GM18519 (cell line): Measurements from ENCODE around the gene SWT1.
A peak's percentile ranks its signal among the peaks of the same experiment; 100 is the strongest.

ENCODE experiments used
- ATAC-seq: cut with Tn5 transposase; IDR thresholded peaks from one replicate; pipeline ENCODE4 v1.9.1; 2021; ENCODE audit warnings: mild to moderate bottlenecking, moderate library complexity; ENCODE audit not compliant: unreplicated experiment, low FRiP score

SWT1 gene

GRCh38 chr1:185156854-185157598 lies at the start of gene SWT1, which contains the start of gene TRMT1L:
SWT1 (plus strand) TSS chr1:185157167; CDS start chr1:185160842, 3,675 bp downstream.
TRMT1L (minus strand) TSS chr1:185156953; CDS start chr1:185156712, 241 bp downstream.
- ATAC-seq: peak; percentile 90

GRCh38 chr1:185108321-185108720 lies 48.6 kb upstream of the SWT1 start:
- ATAC-seq: no peak

- ATAC-seq: no peak
Measured at GRCh38 chr1:185110145-185110544, 46.8 kb upstream of the SWT1 start.

- no peak for ATAC-seq
Measured at GRCh38 chr1:185111873-185112272, 45.1 kb upstream of the SWT1 start.

GRCh38 chr1:185112356-185112755 lies 44.6 kb upstream of the SWT1 start:
- no peak for ATAC-seq

GRCh38 chr1:185129708-185130107 lies 27.3 kb upstream of the SWT1 start:
- ATAC-seq: no peak

GRCh38 chr1:185132534-185132933 lies 24.4 kb upstream of the SWT1 start:
- no peak for ATAC-seq

GRCh38 chr1:185137896-185138545 lies 18.9 kb upstream of the SWT1 start:
- no peak for ATAC-seq

- no peak for ATAC-seq
Measured at GRCh38 chr1:185139246-185139645, 17.7 kb upstream of the SWT1 start.

- ATAC-seq: no peak
Measured at GRCh38 chr1:185144233-185144632, 12.7 kb upstream of the SWT1 start.

- ATAC-seq: no peak
Measured at GRCh38 chr1:185151215-185151614, 5.8 kb upstream of the SWT1 start.

GRCh38 chr1:185152187-185152767 lies 4.7 kb upstream of the SWT1 start:
- ATAC-seq: no peak

- ATAC-seq: no peak
Measured at GRCh38 chr1:185154912-185155513, 2.0 kb upstream of the SWT1 start.

GRCh38 chr1:185155600-185156287 lies 1.2 kb upstream of the SWT1 start:
- no peak for ATAC-seq

GRCh38 chr1:185156288-185156853 lies 596 bp upstream of the SWT1 start:
- ATAC-seq: peak; percentile 10

GRCh38 chr1:185157599-185158412 lies 839 bp downstream of the SWT1 start:
- no peak for ATAC-seq

- ATAC-seq: no peak
Measured at GRCh38 chr1:185158800-185159199, 1.8 kb downstream of the SWT1 start.

- no peak for ATAC-seq
Measured at GRCh38 chr1:185159966-185160365, 3.0 kb downstream of the SWT1 start.

GRCh38 chr1:185162491-185162890 lies 5.5 kb downstream of the SWT1 start:
- no peak for ATAC-seq
